WTC11 (cell line): ENCODE measurements around the gene GSG1L. TPM values are rescaled to one million over a fixed set of nuclear protein-coding genes. Genes with fewer than 3 reads are reported as not detected.

Experiments
- ATAC-seq: fragments of 200-7000 bp; cut with Tn5 transposase; 2 replicates; pipeline ENCODE4 v1.10.0; 2021; ENCODE audit warnings: mild to moderate bottlenecking, moderate library complexity
- CTCF ChIA-PET: fragments of 300-600 bp; sonication (Branson Sonifier 250); formaldehyde crosslinking; loops from one replicate; lab custom pipeline; 2021; ENCODE audit warnings: antibody characterized with exemption; lab: Charles Lee
- POLR2A ChIA-PET: fragments of 350-600 bp; sonication (Branson Sonifier 250); formaldehyde crosslinking; loops from one replicate; lab custom pipeline; 2021; ENCODE audit warnings: antibody characterized with exemption; lab: Charles Lee
- DNase-seq: peaks from one replicate; pipeline ENCODE4 v3.0.0; 2021; ENCODE audit warnings: low spot score
- H3K27ac Mint-ChIP-seq: 2 replicates; pipeline ENCODE4 v1.8.0; 2021; ENCODE audit warnings: mixed read lengths
- H3K27me3 Mint-ChIP-seq: 2 replicates; pipeline ENCODE4 v1.8.0; 2021; ENCODE audit warnings: low read depth, mild to moderate bottlenecking, moderate library complexity, mixed read lengths
- H3K36me3 Mint-ChIP-seq: 2 replicates; pipeline ENCODE4 v1.8.0; 2021; ENCODE audit warnings: mixed read lengths
- H3K4me1 Mint-ChIP-seq: 2 replicates; pipeline ENCODE4 v1.8.0; 2022; ENCODE audit warnings: mixed read lengths
- H3K4me3 Mint-ChIP-seq: 2 replicates; pipeline ENCODE4 v1.8.0; 2021; ENCODE audit warnings: mild to moderate bottlenecking, moderate library complexity, mixed read lengths
- H3K9me3 Mint-ChIP-seq: 2 replicates; pipeline ENCODE4 v1.8.0; 2021; ENCODE audit warnings: mixed read lengths
- ARID4B ChIP-seq: sonication (generic); formaldehyde crosslinking; IDR thresholded peaks from 2 replicates; pipeline ENCODE4 v1.8.0; 2023; ENCODE audit warnings: missing genetic modification reagents, mild to moderate bottlenecking, borderline replicate concordance
- ATF3 ChIP-seq: sonication (generic); formaldehyde crosslinking; conservative IDR thresholded peaks from 2 replicates; pipeline ENCODE4 v1.8.1; 2022; ENCODE audit warnings: mild to moderate bottlenecking, missing genetic modification reagents
- CDX4 ChIP-seq: fragments of 250-450 bp; sonication (Bioruptor Pico); IDR thresholded peaks from 2 replicates; pipeline ENCODE4 v1.9.0; 2021; ENCODE audit warnings: moderate library complexity, mild to moderate bottlenecking, inconsistent platforms, borderline replicate concordance
- CTCF ChIP-seq: fragments of 200-600 bp; IDR thresholded peaks from 2 replicates; pipeline ENCODE4 v1.8.0; 2022; ENCODE audit warnings: antibody characterized with exemption
- EMX1 ChIP-seq: fragments of 250-450 bp; sonication (Bioruptor Pico); IDR thresholded peaks from 2 replicates; pipeline ENCODE4 v1.8.0; 2021; ENCODE audit warnings: mild to moderate bottlenecking
- ESRRA ChIP-seq: sonication (generic); formaldehyde crosslinking; IDR thresholded peaks from 2 replicates; pipeline ENCODE4 v1.8.1; 2022; ENCODE audit warnings: mild to moderate bottlenecking, missing genetic modification reagents, borderline replicate concordance
- GABPB1 ChIP-seq: sonication (generic); formaldehyde crosslinking; IDR thresholded peaks from 2 replicates; pipeline ENCODE4 v1.8.1; 2023; ENCODE audit warnings: mild to moderate bottlenecking, missing genetic modification reagents
- GRHL2 ChIP-seq: fragments of 250-450 bp; sonication (Bioruptor Pico); IDR thresholded peaks from 2 replicates; pipeline ENCODE4 v1.8.0; 2022; ENCODE audit warnings: mild to moderate bottlenecking, moderate library complexity; ENCODE audit not compliant: insufficient replicate concordance, severe bottlenecking
- NFE2L1 ChIP-seq: sonication (generic); formaldehyde crosslinking; IDR thresholded peaks from 2 replicates; pipeline ENCODE4 v1.8.1; 2023; ENCODE audit warnings: missing genetic modification reagents
- OVOL2 ChIP-seq: fragments of 250-450 bp; sonication (Bioruptor Pico); IDR thresholded peaks from 2 replicates; pipeline ENCODE4 v1.9.0; 2021; ENCODE audit warnings: mild to moderate bottlenecking, borderline replicate concordance
- SMAD3 ChIP-seq: sonication (generic); formaldehyde crosslinking; IDR thresholded peaks from 2 replicates; pipeline ENCODE4 v1.8.0; 2022; ENCODE audit warnings: missing genetic modification reagents, mild to moderate bottlenecking, borderline replicate concordance
- TEAD1 ChIP-seq: sonication (generic); formaldehyde crosslinking; IDR thresholded peaks from 2 replicates; pipeline ENCODE4 v1.8.0; 2022; ENCODE audit warnings: mild to moderate bottlenecking, missing genetic modification reagents
- TP53 ChIP-seq: sonication (generic); formaldehyde crosslinking; IDR thresholded peaks from 2 replicates; pipeline ENCODE4 v1.8.1; 2023; ENCODE audit warnings: mild to moderate bottlenecking, missing genetic modification reagents
- ZBTB21 ChIP-seq: sonication (generic); formaldehyde crosslinking; IDR thresholded peaks from 2 replicates; pipeline ENCODE4 v1.8.1; 2023; ENCODE audit warnings: mild to moderate bottlenecking, missing genetic modification reagents, borderline replicate concordance
- ZMAT4 ChIP-seq: fragments of 250-450 bp; sonication (Bioruptor Pico); IDR thresholded peaks from 2 replicates; pipeline ENCODE4 v1.9.0; 2021; ENCODE audit warnings: mild to moderate bottlenecking
- ZNF671 ChIP-seq: fragments of 250-450 bp; sonication (Bioruptor Pico); IDR thresholded peaks from 2 replicates; pipeline ENCODE4 v1.8.0; 2021; ENCODE audit warnings: mild to moderate bottlenecking
- total RNA-seq: library from RNA; stranded (reverse); gene quantifications from 3 replicates; pipeline ENCODE4 v1.2.3, GENCODE V29; 2021
- TF ChIP-seq, protein P1 (sequence below): sonication (generic); formaldehyde crosslinking; IDR thresholded peaks from 2 replicates; pipeline ENCODE4 v1.8.0; 2022; ENCODE audit warnings: missing genetic modification reagents
- TF ChIP-seq, protein P2 (sequence below): sonication (generic); formaldehyde crosslinking; IDR thresholded peaks from 2 replicates; pipeline ENCODE4 v1.8.0; 2023; ENCODE audit warnings: mild to moderate bottlenecking, missing genetic modification reagents

Gene GSG1L
- total RNA-seq, 1 experiment from 2014 or later, result 0.28 TPM

GRCh38 chr16:27806986-27807385 lies 256.5 kb downstream of the GSG1L start:
- ChIA-PET POLR2A (no interaction called here), CTCF (interaction anchor here (2.7 kb wide), 1 partner anchor 27 kb away, joined by 12 read pairs; no protein-coding TSS in a partner anchor)
- Mint-ChIP-seq H3K27ac (no peak overlapping the region; the same call in 1 of the 2 replicates), H3K4me1 (peaks cover 10% of the 10 kb centered on the region), H3K9me3 (peaks cover 10% of the 10 kb centered on the region), H3K36me3 (no peaks in the 10 kb centered on the region), H3K4me3 (no peak overlapping the region), H3K27me3 (no peaks in the 10 kb centered on the region)
- ATAC-seq, result no peak
- DNase-seq, result no peak
- no peak for TF ChIP-seq CTCF
- no peak for TF ChIP-seq EMX1 (CRISPR knock-in tag)
- TF ChIP-seq SMAD3 (CRISPR knock-in tag), result no peak
- TF ChIP-seq ZMAT4 (CRISPR knock-in tag), result no peak
- no peak for TF ChIP-seq GRHL2
- TF ChIP-seq, protein P1, sequence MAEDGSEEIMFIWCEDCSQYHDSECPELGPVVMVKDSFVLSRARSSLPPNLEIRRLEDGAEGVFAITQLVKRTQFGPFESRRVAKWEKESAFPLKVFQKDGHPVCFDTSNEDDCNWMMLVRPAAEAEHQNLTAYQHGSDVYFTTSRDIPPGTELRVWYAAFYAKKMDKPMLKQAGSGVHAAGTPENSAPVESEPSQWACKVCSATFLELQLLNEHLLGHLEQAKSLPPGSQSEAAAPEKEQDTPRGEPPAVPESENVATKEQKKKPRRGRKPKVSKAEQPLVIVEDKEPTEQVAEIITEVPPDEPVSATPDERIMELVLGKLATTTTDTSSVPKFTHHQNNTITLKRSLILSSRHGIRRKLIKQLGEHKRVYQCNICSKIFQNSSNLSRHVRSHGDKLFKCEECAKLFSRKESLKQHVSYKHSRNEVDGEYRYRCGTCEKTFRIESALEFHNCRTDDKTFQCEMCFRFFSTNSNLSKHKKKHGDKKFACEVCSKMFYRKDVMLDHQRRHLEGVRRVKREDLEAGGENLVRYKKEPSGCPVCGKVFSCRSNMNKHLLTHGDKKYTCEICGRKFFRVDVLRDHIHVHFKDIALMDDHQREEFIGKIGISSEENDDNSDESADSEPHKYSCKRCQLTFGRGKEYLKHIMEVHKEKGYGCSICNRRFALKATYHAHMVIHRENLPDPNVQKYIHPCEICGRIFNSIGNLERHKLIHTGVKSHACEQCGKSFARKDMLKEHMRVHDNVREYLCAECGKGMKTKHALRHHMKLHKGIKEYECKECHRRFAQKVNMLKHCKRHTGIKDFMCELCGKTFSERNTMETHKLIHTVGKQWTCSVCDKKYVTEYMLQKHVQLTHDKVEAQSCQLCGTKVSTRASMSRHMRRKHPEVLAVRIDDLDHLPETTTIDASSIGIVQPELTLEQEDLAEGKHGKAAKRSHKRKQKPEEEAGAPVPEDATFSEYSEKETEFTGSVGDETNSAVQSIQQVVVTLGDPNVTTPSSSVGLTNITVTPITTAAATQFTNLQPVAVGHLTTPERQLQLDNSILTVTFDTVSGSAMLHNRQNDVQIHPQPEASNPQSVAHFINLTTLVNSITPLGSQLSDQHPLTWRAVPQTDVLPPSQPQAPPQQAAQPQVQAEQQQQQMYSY (CRISPR knock-in tag), result no peak
- no peak for TF ChIP-seq NFE2L1 (CRISPR knock-in tag)

- no peaks in the 10 kb centered on the region for H3K36me3 Mint-ChIP-seq
- POLR2A ChIA-PET, result no interaction called here
- no peak for DNase-seq
- no peak overlapping the region for H3K4me3 Mint-ChIP-seq
- CTCF ChIA-PET, result interaction anchor here (2.7 kb wide), 1 partner anchor 26 kb away, joined by 12 read pairs; no protein-coding TSS in a partner anchor
- H3K9me3 Mint-ChIP-seq, result peaks cover 10% of the 10 kb centered on the region
- H3K27ac Mint-ChIP-seq, result no peak overlapping the region
- no peak for ATAC-seq
- peaks cover 10% of the 10 kb centered on the region for H3K4me1 Mint-ChIP-seq
- no peaks in the 10 kb centered on the region for H3K27me3 Mint-ChIP-seq
- no peak for TF ChIP-seq ATF3 (CRISPR knock-in tag)
- no peak for TF ChIP-seq CDX4 (CRISPR knock-in tag)
- TF ChIP-seq TP53 (CRISPR knock-in tag), result no peak
- TF ChIP-seq CTCF, result no peak
- TF ChIP-seq GABPB1 (CRISPR knock-in tag), result no peak
- no peak for TF ChIP-seq SMAD3 (CRISPR knock-in tag)
- TF ChIP-seq ZBTB21 (CRISPR knock-in tag), result no peak
- TF ChIP-seq, protein P2, sequence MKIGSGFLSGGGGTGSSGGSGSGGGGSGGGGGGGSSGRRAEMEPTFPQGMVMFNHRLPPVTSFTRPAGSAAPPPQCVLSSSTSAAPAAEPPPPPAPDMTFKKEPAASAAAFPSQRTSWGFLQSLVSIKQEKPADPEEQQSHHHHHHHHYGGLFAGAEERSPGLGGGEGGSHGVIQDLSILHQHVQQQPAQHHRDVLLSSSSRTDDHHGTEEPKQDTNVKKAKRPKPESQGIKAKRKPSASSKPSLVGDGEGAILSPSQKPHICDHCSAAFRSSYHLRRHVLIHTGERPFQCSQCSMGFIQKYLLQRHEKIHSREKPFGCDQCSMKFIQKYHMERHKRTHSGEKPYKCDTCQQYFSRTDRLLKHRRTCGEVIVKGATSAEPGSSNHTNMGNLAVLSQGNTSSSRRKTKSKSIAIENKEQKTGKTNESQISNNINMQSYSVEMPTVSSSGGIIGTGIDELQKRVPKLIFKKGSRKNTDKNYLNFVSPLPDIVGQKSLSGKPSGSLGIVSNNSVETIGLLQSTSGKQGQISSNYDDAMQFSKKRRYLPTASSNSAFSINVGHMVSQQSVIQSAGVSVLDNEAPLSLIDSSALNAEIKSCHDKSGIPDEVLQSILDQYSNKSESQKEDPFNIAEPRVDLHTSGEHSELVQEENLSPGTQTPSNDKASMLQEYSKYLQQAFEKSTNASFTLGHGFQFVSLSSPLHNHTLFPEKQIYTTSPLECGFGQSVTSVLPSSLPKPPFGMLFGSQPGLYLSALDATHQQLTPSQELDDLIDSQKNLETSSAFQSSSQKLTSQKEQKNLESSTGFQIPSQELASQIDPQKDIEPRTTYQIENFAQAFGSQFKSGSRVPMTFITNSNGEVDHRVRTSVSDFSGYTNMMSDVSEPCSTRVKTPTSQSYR (CRISPR knock-in tag), result no peak
- no peak for TF ChIP-seq OVOL2 (CRISPR knock-in tag)
- TF ChIP-seq ZNF671 (CRISPR knock-in tag), result no peak
- no peak for TF ChIP-seq TEAD1
- TF ChIP-seq ESRRA (CRISPR knock-in tag), result no peak
- TF ChIP-seq GRHL2, result no peak
- no peak for TF ChIP-seq ARID4B (CRISPR knock-in tag)
Measured at GRCh38 chr16:27806388-27806787, 257.1 kb downstream of the GSG1L start.
